GM20431 (cell line): ENCODE results near the gene CLDN14.

Experiments used
- in situ Hi-C: fragments of 300-500 bp; cut with MseI, MboI; formaldehyde crosslinking; loops from one replicate; pipeline ENCODE4 v1.15.0; 2020; ENCODE audit warnings: low sequenced_read_pairs; ENCODE audit not compliant: unreplicated experiment

CLDN14 gene

DNA sequence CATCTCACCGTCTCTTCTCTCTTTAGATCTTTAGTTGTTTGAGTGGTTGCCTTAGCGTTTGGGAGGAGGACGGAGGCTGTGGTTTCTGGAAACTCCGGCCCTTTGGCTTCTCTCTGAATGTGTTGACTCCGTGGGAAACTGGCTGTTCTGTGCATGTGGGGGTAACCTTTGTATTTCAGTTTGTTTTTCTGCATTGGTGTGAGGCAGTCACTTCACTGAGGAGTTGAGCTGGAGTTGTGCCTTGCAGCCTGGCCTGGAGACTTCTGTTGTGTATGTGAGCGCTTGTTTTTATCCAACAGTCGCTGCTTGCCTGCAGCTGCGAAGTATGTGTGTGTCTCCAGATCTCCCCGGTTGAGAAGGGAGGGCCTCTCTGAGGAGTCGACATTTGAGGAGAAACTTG, 33.6 kb downstream of the CLDN14 start:
- in situ Hi-C loops: no loop called here

DNA sequence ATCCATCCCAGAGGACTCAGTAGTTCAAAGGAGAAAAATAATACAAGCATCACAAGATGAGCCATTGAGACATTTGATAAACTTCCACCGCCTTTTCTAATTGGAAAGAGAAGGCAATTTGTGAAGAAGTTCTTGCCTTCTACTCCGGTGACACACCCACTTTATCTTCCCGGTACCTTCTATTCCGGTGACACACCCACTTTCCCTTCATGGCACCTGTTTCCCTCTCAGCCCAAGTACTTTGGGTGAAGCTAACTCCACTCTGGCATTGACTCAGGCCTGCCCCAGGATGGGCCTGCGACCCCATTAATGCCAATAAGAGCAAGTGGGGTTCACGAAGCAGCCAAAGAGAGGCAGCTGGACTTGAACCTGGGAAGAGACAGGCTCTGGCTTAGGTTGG, 38.2 kb downstream of the CLDN14 start:
- in situ Hi-C loops: no loop called here

DNA sequence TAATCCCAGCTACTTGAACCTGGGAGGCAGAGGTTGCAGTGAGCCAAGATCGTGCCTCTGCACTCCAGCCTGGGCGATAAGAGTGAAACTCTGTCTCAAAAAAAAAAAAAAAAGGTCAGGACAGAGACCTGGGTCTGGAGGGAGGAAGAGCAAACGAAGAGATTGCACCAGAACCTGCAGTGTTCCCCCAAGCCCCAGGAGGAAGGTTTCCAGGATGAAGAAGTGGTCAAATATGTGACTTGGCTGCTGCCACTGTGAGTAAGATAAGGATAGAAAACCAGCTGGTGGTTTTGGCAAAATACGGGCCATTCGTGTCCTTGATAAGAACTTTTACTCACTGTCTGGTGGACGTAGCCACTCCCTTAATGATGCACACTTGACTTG, 42.2 kb downstream of the CLDN14 start:
- in situ Hi-C loops: no loop called here

DNA sequence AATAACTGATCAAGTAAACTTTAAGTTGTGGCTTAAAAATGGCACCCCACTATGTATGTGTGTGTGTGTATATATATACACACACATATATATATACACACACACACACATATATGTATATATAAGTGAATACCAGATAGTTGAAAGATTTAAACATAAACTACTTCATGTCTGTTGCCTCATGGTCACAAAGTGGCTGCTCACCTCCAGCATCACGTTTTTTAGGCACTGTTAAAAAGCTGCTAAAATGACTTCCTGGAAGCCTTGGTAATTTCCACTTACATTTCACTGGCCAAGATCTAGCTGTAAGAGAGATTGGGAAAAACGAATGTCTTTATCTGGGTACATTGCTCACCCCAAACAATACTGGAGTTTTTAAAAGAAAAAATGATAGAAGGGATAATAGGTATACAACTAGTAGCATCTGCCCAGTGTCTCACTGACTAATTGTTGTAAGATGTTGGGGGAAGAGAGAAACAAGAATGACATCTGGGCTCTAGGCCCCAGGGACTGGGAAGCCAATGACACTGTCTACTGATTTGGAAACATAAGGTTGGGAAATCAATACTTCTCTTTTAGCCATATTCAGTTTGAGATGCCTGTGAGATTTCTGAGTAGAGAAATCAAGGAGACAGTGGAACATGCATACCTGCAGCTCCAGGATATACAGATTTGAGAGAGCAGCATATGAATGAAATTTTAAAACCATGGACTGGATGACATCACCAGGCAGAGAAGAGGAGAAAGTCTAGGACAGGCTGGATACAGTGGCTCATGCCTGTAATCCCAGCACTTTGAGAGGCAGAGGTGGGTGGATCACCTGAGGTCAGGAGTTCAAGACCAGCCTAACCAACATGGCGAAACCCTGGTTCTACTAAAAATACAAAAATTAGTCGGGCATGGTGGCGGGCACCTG, 42.8 kb downstream of the CLDN14 start:
- in situ Hi-C loops: no loop called here

DNA sequence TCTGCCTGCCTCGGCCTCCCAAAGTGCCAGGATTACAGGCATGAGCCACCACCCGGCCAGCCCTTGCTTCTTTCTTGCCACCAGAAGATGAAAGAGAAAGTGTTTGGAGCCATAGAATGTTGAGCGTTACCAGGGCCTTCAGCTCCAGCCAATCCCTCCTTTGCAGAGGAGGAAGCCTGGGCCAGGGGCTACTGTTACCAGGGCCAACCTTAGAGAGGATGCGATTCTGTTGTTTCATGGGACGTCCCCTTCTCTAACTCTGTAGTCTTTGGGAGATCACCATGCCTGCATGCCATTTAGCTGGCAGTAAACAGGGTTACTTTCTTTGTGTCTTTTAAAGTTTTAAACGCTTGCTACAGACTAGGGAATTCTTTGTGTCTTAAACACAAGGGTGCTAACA, 45.8 kb downstream of the CLDN14 start:
- in situ Hi-C loops: no loop called here

DNA sequence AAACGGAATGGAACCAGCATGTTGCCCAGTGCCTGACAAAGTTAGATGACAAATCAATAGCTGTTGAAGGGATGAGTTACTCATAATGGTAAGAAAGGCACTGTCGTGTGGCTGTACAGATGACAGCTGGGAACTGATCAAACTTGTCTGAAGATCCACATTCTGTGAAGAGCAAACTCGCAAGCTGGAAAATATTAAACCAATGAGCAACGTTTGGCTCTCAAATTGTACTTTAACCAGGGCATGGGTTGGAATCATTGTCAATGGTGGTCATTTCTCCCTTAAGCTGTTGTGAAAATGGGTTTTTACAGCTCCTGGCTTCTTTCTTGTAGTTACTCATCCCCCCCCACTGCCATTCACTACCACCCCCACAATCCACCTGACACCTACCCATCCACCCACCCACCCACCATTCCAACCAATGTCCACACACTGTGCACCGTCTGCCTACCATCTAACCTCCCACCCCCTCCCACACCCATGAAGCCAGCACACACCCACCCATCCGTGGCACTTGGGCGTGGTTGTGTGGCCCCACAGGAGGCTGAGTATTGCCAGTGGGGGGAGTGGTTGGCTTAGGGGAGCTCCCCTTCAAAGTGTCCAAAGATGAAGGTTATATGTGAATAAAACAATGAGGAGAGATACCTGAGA, 46.7 kb downstream of the CLDN14 start:
- in situ Hi-C loops: no loop called here

DNA sequence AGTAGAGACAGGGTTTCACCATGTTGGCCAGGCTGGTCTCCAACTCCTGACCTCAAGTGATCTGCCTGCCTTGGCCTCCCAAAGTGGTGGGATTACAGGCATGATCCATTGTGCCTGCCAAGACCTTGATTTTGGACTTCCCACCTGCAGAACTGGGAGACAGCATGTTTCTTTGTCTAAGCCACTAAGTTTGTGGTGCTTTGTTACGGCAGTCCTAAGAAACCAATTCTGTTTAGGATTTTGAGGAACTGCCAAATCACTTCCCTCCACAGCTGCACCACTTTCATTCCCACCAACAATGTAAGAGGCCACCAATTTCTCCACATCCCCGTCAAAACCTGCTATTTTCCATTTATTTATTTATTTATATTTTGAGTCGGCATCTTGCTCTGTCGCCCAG, 48.7 kb downstream of the CLDN14 start:
- in situ Hi-C loops: no loop called here

DNA sequence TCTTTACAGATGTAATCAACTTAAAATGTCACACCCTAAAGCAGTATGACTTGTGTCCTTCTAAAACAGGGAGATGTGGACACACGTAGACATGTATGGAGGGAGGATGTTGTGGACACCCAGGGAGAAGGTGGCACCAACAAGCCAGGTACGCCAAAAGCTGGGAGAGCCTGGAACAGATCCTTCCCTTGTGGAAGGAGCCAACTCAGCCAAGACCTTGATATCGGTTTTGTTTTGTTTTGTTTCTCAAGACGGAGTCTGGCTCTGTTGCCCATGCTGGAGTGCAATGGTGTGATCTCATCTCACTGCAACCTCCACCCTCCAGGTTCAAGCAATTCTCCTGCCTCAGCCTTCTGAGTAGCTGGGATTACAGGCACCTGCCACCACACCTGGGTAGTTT, 49.1 kb downstream of the CLDN14 start:
- in situ Hi-C loops: no loop called here

DNA sequence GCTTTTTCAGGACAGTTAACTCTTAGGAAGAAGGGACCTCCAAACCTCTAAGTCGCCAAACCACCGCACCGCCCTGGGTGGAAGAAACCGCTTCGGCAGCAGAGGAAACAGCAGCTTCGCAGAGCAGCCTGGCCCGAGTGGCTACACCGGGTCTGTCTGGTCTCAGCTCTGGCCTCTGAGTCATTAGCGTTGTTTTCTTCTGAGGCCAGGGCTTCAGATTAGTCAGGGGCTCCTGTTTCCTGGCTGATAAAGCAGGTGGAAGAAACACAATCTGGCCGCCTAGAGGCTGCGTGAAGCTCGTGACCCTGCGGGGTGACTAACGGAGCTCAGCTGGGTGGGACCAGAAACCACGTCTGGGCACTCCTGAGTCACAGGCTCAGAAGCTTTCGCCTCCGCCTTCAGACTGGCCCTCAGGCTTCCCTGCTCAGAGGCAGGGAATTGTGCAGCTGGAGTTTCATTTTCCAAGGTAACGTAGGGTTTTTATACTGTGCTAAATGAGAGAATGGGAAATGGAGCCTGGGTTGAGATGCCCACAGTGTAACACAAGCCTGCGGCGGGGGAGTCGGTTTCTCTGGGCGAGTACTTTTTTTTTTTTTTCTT, 49.9 kb downstream of the CLDN14 start:
- in situ Hi-C loops: no loop called here

DNA sequence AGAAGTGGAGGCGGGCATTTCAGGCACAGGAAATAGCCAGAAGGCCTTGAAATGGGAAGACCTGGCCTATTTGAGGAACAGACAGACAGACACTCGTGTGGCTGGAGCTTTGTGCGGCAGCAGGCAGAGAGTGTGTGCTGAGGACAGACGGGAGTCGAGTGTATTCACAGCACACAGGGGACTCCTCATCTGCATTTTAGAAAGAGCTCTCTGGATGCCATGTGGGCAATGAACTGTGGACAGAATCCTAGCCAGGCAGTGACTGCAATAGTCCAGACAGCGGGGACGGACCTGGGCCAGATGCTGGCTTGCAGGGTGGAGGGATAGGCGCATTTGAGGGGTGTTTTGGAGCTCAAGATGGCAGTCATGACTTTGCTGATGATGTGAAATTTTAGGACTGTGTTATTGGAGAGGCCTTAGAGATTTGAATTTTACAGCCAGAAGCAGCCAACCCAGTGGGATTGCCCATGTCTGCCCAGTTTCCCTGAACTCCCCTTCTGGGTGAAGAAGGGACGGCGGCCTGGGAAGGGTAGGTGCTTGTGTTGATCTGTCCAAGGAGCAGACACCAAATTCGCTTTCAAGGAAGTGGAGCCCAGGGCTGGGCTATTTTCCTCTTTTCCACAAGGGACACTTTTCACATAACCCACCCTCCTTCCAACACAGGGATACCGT, 51.0 kb downstream of the CLDN14 start:
- in situ Hi-C loops: no loop called here

DNA sequence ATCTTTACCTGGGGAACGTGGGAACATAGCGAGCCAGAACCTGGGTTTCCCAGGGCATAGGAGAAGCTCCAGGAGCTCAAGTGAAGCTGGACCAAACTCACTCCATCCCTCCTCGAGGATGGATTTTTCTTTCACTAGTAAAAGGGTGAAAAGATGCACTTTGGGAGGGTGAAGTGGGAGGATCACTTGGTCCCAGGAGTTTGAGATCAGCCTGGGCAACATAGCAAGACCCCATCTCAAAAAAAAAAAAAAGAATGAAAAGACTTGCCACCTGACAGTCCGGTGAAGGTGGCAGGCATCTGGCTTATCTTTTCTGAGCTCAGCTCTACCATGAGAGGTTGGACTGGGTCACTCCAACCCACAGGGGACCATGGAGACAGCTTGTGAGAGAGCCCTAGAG, 52.4 kb downstream of the CLDN14 start:
- in situ Hi-C loops: no loop called here

DNA sequence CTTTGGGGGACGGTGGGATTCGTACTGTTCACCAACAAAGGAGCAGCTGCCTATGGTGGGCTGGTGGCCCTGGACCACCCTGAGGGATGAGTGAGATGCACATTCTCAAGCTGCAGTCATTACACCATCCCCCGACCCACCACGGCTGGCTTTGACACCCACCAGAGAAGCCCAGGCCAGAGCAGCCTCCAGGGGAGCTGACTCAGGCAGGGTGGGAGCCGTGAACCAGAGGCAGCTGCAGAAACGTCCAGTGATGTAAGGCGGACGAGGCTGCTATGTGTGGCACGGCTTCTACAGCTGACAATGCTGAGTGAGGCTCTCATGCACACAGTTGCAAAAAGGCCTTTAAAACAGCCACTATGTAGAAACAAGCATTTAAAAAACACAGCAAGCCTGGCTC, 54.6 kb downstream of the CLDN14 start:
- in situ Hi-C loops: no loop called here

DNA sequence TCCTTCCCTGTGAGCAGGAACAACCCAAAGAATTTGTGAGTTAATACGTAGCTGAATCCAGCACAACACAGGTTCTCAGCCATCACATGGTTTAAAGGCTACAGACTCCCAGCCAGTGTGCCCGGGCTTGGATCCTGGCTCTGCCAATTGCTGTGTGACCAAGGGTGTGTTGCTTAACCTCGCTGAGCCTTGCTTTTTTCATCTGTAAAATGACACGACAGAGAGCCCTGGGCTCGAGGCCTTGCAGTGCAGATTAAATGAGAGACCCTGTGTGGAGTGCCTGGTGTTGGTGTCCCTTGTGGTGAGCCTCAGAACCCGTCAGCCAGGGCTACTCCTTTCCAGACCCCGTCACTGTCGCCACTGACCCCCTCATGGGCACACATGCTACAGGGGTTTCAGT, 55.3 kb downstream of the CLDN14 start:
- in situ Hi-C loops: loop anchor here (25.0 kb wide), 1 partner anchor 488 kb away; no protein-coding TSS in a partner anchor

DNA sequence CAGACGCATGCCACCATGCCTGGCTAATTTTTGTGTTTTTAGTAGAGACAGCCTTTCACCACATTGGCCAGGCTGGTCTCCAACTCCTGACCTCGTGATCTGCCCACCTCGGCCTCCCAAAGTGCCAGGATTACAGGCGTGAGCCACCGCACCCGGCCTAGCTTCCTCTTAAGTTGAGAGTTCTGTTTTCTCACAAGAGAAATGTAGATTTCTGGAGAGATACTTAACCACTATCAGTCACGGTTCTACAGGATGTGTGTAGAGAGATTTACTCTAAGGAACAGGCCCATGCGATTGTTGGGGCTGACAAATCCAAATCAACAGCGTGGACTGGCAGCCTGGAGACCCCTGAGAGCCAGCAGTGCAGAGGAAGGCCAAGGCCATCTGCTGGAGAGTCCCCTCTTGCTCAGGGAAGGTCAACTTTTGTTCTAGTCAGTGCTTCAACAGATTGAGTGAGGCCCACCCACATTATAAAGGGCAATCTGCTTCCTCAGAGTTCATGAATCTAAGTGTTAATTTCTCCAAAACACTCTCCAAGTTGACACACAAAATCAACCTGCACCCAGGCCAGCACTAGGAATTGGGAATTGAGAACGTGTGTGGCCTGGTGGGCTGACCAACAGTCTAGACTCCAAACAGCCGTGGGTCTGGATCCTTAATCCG, 56.0 kb downstream of the CLDN14 start:
- in situ Hi-C loops: loop anchor here (25.0 kb wide), 1 partner anchor 488 kb away; no protein-coding TSS in a partner anchor

DNA sequence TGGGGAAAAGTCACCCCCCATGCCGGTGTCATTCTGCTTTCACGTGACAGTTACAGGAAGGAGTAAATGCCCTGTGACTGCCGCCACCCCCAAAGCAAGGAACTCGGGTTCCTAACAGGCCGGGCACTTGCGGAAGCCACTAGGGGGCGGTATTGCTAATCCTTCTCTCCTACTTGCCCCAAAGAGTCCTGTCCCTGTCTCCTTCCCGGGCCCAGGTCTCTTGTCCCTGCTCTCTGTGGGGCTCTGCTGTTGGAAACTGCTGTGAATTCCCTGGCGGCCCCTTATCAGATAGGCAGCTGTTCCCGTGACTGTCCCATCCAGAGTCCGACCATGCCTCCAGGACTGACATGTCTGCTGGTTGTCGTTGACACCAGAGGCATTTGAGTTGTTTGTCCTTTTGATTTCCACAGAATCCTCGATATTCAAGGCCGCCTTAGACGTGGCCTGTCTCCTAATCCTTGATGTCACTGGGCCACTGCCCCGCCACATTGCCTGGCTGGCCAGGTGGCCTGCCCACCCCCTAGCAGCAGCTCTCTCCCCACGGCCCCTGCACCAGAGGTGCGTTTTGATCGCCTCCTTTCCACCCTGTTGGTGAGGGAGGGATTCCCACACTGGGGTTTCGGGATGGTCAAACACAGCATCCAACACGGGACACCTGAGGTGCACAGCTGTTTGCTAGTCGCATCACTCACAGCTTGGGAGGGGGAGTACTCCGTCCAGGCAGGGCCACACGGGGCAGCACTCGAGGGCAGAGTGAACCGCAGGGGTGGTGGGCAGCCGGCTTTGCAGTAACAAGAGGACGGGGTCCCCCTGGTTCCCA, 57.4 kb downstream of the CLDN14 start:
- in situ Hi-C loops: loop anchor here (25.0 kb wide), 1 partner anchor 490 kb away; no protein-coding TSS in a partner anchor

DNA sequence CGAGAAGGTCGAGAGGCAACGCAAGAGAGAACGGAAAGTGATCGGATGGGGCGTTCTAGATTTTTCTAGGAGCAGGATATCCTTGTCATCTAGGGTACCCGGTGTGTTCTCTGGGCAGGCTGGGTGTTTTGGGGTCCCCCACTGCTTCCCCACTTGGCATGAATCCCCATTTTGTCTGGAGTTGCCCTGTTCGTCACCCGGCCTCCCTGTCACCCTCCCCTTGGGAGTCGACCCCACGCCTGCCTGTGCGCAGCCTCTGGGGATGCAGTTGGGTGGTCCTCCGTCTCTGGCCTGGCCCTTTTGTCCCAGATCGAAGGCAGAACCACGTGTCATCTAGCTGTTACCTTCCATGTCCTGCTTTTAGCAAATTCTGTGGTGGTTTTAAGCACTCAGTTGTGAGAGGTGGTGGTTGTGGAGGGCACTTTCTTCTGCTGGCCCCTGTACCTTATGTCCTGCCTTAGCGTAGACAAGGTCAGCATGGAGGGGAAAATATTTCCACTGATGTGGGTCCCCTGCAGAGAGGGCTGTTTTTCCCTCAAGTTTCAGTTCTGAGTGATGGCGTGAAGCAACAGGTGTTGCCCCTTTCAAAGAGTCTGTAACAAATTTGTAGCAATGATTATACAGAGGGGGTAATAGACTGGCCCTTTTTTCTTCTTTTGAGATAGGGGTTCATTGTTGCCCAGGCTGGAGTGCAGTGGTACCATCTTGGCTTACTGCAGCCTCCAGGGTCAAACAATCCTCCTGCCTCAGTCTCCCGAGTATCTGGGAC, 59.2 kb downstream of the CLDN14 start:
- in situ Hi-C loops: loop anchor here (25.0 kb wide), 1 partner anchor 492 kb away; no protein-coding TSS in a partner anchor

DNA sequence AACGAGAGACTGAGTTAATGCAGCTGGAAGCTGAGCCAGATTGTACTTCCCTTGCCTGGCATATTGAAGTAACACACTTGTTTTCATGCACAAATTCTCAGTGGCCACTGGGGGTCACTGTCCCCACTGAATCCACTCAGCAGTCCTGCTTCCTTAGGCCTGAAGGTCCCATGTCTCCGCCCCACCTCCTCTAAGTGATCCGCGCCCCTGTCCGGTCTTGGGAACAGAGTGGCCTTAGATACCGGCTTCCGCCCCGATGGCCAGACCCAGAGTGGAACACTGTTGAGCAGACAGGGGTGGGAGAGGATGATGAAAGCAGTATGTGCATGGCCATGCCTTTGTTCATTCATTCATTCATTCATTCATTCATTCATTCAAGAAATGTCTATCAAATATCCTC, 59.9 kb downstream of the CLDN14 start:
- in situ Hi-C loops: loop anchor here (25.0 kb wide), 1 partner anchor 492 kb away; no protein-coding TSS in a partner anchor

DNA sequence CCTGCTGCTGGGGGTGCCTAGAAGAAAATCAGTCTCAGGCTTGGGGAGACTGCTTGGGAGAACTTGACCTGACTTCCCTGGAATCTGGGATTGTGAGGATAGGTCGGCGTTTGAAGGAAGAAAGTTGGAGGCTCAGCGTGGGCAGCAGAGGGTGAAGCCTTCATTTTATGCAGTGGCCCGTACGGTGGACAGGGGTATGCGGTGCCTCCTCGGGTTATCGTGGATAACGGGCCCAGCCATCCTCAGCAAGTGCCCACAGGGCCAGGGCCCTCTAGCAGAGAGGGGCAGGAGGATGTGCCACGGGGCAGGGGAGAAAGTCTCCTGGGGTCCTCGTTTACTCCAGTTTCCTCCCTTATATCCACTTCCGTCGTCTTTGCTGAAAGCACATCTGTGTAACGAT, 60.7 kb downstream of the CLDN14 start:
- in situ Hi-C loops: loop anchor here (25.0 kb wide), 1 partner anchor 493 kb away; no protein-coding TSS in a partner anchor
